Inferior parietal cortex (tissue), 1 donor: ENCODE measurements around the gene OSBPL2.

Experiments used
- DNase-seq: peaks from one replicate; pipeline ENCODE4 v3.0.0-alpha.2; 2016; ENCODE audit errors: extremely low spot score

Gene OSBPL2

DNA sequence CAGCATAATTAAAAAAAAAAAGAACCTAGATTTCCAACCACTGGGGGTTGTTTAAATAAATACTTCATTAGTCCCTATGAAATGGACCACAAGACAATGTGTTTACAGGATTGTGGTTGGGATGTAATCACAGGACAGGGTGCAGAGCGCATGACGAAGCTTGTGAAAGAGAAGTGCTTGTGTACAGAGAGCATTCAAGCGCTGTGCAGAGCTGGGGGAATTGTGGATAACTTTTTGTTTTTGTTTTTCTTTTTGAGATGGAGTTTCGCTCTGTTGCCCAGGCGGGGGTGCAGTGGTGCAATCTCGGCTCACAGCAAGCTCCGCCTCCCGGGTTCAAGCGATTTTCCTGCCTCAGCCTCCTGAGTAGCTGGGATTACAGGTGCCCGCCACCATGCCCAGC is 106.5 kb downstream of the OSBPL2 start:
- no peak for DNase-seq
